ENCODE results near the gene UBE3D. TPM values are rescaled to one million over a fixed set of nuclear protein-coding genes. Genes with fewer than 3 reads are reported as not detected.
A peak's percentile ranks its signal among the peaks of the same experiment; 100 is the strongest.
"Not testable (repeated sequence)": the region's sequence is repeated elsewhere in the genome, so short reads cannot be mapped to it uniquely, and the experiment has no call there.

The UBE3D gene
- total and polyA plus RNA-seq, 9 donors: 5.9 to 13.5 (median 8.2) TPM

GRCh38 chr6:82958551-82958950 lies 107.1 kb downstream of the UBE3D start:
- H3K4me1 ChIP-seq (ENCODE audit: control insufficient read depth, insufficient read depth, low read length): peaks cover 4% of the 10 kb centered on the region
- H3K36me3 ChIP-seq (ENCODE audit: control insufficient read depth, insufficient read depth, low read length): peaks cover 4% of the 10 kb centered on the region
- peak; percentile 12 for DNase-seq
- H3K27ac ChIP-seq (ENCODE audit: low read length): no peak overlapping the region
- WGBS (ENCODE audit: insufficient coverage): no CpG with 5 or more reads among the region's 1 CpG
- H3K9me3 ChIP-seq (replicated peaks; ENCODE audit: control insufficient read depth, low read depth, low read length): no peaks in the 10 kb centered on the region
- H3K27me3 ChIP-seq (ENCODE audit: control insufficient read depth, insufficient read depth, low read length): no peaks in the 10 kb centered on the region
- H3K4me3 ChIP-seq (ENCODE audit: low read length): no peak overlapping the region

- WGBS (ENCODE audit: insufficient coverage): no CpG with 5 or more reads among the region's 2 CpGs
- H3K27ac ChIP-seq (ENCODE audit: low read length): no peak overlapping the region
- DNase-seq: peak; percentile 41
Measured at GRCh38 chr6:82957868-82958245, 107.8 kb downstream of the UBE3D start.

GRCh38 chr6:82957171-82957867 lies 108.3 kb downstream of the UBE3D start:
- no peak overlapping the region for H3K27ac ChIP-seq (ENCODE audit: low read length)

More at GRCh38 chr6:82957868-82958245, 107.8 kb downstream of the UBE3D start:
- no peaks in the 10 kb centered on the region for H3K9me3 ChIP-seq (replicated peaks; ENCODE audit: control insufficient read depth, low read depth, low read length)
- no peaks in the 10 kb centered on the region for H3K27me3 ChIP-seq (ENCODE audit: control insufficient read depth, insufficient read depth, low read length)
- H3K4me1 ChIP-seq (ENCODE audit: control insufficient read depth, insufficient read depth, low read length): peaks cover 4% of the 10 kb centered on the region
- H3K4me3 ChIP-seq (ENCODE audit: low read length): no peak overlapping the region
- peaks cover 4% of the 10 kb centered on the region for H3K36me3 ChIP-seq (ENCODE audit: control insufficient read depth, insufficient read depth, low read length)

GRCh38 chr6:82955841-82956240 lies 109.8 kb downstream of the UBE3D start:
- H3K27me3 ChIP-seq (ENCODE audit: control insufficient read depth, insufficient read depth, low read length): no peaks in the 10 kb centered on the region
- no peak for DNase-seq
- H3K36me3 ChIP-seq (ENCODE audit: control insufficient read depth, insufficient read depth, low read length): peaks cover 4% of the 10 kb centered on the region
- H3K4me3 ChIP-seq (ENCODE audit: low read length): no peak overlapping the region
- H3K27ac ChIP-seq (ENCODE audit: low read length): no peak overlapping the region
- peaks cover 4% of the 10 kb centered on the region for H3K4me1 ChIP-seq (ENCODE audit: control insufficient read depth, insufficient read depth, low read length)
- WGBS (ENCODE audit: insufficient coverage): no CpG with 5 or more reads among the region's 1 CpG
- no peaks in the 10 kb centered on the region for H3K9me3 ChIP-seq (replicated peaks; ENCODE audit: control insufficient read depth, low read depth, low read length)

More at GRCh38 chr6:82957171-82957867, 108.3 kb downstream of the UBE3D start:
- WGBS (ENCODE audit: insufficient coverage): no CpG with 5 or more reads among the region's 9 CpGs
- peak; percentile 46 for DNase-seq
- H3K9me3 ChIP-seq (replicated peaks; ENCODE audit: control insufficient read depth, low read depth, low read length): no peaks in the 10 kb centered on the region
- H3K4me3 ChIP-seq (ENCODE audit: low read length): no peak overlapping the region
- peaks cover 4% of the 10 kb centered on the region for H3K4me1 ChIP-seq (ENCODE audit: control insufficient read depth, insufficient read depth, low read length)
- no peaks in the 10 kb centered on the region for H3K27me3 ChIP-seq (ENCODE audit: control insufficient read depth, insufficient read depth, low read length)
- H3K36me3 ChIP-seq (ENCODE audit: control insufficient read depth, insufficient read depth, low read length): peaks cover 4% of the 10 kb centered on the region

- Histone ChIP-seq H3K9me3 (replicated peaks; ENCODE audit: control insufficient read depth, low read depth, low read length) (no peaks in the 10 kb centered on the region), H3K36me3 (ENCODE audit: control insufficient read depth, insufficient read depth, low read length) (peaks cover 4% of the 10 kb centered on the region), H3K4me3 (ENCODE audit: low read length) (no peak overlapping the region), H3K27ac (ENCODE audit: low read length) (no peak overlapping the region), H3K27me3 (ENCODE audit: control insufficient read depth, insufficient read depth, low read length) (no peaks in the 10 kb centered on the region), H3K4me1 (ENCODE audit: control insufficient read depth, insufficient read depth, low read length) (peaks cover 4% of the 10 kb centered on the region)
- DNase-seq: no peak
- no CpG with 5 or more reads among the region's 4 CpGs for WGBS (ENCODE audit: insufficient coverage)
Measured at GRCh38 chr6:82954937-82955577, 110.6 kb downstream of the UBE3D start.

- peaks cover 4% of the 10 kb centered on the region for H3K36me3 ChIP-seq (ENCODE audit: control insufficient read depth, insufficient read depth, low read length)
- no CpG with 5 or more reads among the region's 2 CpGs for WGBS (ENCODE audit: insufficient coverage)
- no peak for DNase-seq
- H3K27ac ChIP-seq (ENCODE audit: low read length): no peak overlapping the region
- no peaks in the 10 kb centered on the region for H3K4me1 ChIP-seq (ENCODE audit: control insufficient read depth, insufficient read depth, low read length)
- no peaks in the 10 kb centered on the region for H3K27me3 ChIP-seq (ENCODE audit: control insufficient read depth, insufficient read depth, low read length)
- no peaks in the 10 kb centered on the region for H3K9me3 ChIP-seq (replicated peaks; ENCODE audit: control insufficient read depth, low read depth, low read length)
- H3K4me3 ChIP-seq (ENCODE audit: low read length): no peak overlapping the region
Measured at GRCh38 chr6:82954356-82954755, 111.3 kb downstream of the UBE3D start.

GRCh38 chr6:82953871-82954270 lies 111.8 kb downstream of the UBE3D start:
- H3K27me3 ChIP-seq (ENCODE audit: control insufficient read depth, insufficient read depth, low read length): no peaks in the 10 kb centered on the region
- DNase-seq: peak; percentile 11
- 64% methylated on average over 3 of the region's 4 CpGs for WGBS (ENCODE audit: insufficient coverage)
- no peaks in the 10 kb centered on the region for H3K4me1 ChIP-seq (ENCODE audit: control insufficient read depth, insufficient read depth, low read length)
- no peak overlapping the region for H3K27ac ChIP-seq (ENCODE audit: low read length)
- no peak overlapping the region for H3K4me3 ChIP-seq (ENCODE audit: low read length)
- peaks cover 4% of the 10 kb centered on the region for H3K36me3 ChIP-seq (ENCODE audit: control insufficient read depth, insufficient read depth, low read length)
- no peaks in the 10 kb centered on the region for H3K9me3 ChIP-seq (replicated peaks; ENCODE audit: control insufficient read depth, low read depth, low read length)

- no peaks in the 10 kb centered on the region for H3K4me1 ChIP-seq (ENCODE audit: control insufficient read depth, insufficient read depth, low read length)
- WGBS (ENCODE audit: insufficient coverage): no CpG with 5 or more reads among the region's 1 CpG
- no peak for DNase-seq
- H3K36me3 ChIP-seq (ENCODE audit: control insufficient read depth, insufficient read depth, low read length): peaks cover 4% of the 10 kb centered on the region
- H3K9me3 ChIP-seq (replicated peaks; ENCODE audit: control insufficient read depth, low read depth, low read length): no peaks in the 10 kb centered on the region
- H3K4me3 ChIP-seq (ENCODE audit: low read length): no peak overlapping the region
- H3K27ac ChIP-seq (ENCODE audit: low read length): no peak overlapping the region
- H3K27me3 ChIP-seq (ENCODE audit: control insufficient read depth, insufficient read depth, low read length): no peaks in the 10 kb centered on the region
Measured at GRCh38 chr6:82951935-82952334, 113.7 kb downstream of the UBE3D start.

- 50% methylated on average over 1 of the region's 1 CpG for WGBS (ENCODE audit: insufficient coverage)
- Histone ChIP-seq H3K9me3 (replicated peaks; ENCODE audit: control insufficient read depth, low read depth, low read length) (no peaks in the 10 kb centered on the region), H3K4me3 (ENCODE audit: low read length) (no peak overlapping the region), H3K4me1 (ENCODE audit: control insufficient read depth, insufficient read depth, low read length) (no peaks in the 10 kb centered on the region), H3K36me3 (ENCODE audit: control insufficient read depth, insufficient read depth, low read length) (peaks cover 2% of the 10 kb centered on the region), H3K27ac (ENCODE audit: low read length) (no peak overlapping the region), H3K27me3 (ENCODE audit: control insufficient read depth, insufficient read depth, low read length) (no peaks in the 10 kb centered on the region)
- DNase-seq: no peak
Measured at GRCh38 chr6:82951389-82951788, 114.3 kb downstream of the UBE3D start.

GRCh38 chr6:82930915-82931314 lies 134.7 kb downstream of the UBE3D start:
- not testable (repeated sequence) for DNase-seq; H3K36me3 ChIP-seq (ENCODE audit: control insufficient read depth, insufficient read depth, low read length); H3K4me1 ChIP-seq (ENCODE audit: control insufficient read depth, insufficient read depth, low read length); H3K4me3 ChIP-seq (ENCODE audit: low read length); H3K27ac ChIP-seq (ENCODE audit: low read length); H3K27me3 ChIP-seq (ENCODE audit: control insufficient read depth, insufficient read depth, low read length)
- 93% methylated on average over 3 of the region's 3 CpGs for WGBS (ENCODE audit: insufficient coverage)
- peaks cover 16% of the 10 kb centered on the region for H3K9me3 ChIP-seq (replicated peaks; ENCODE audit: control insufficient read depth, low read depth, low read length)

Data from muscle of leg (tissue), 11 donors.